Measurements from ENCODE around the gene CD2BP2. TPM values are rescaled to one million over a fixed set of nuclear protein-coding genes. Genes with fewer than 3 reads are reported as not detected.

The CD2BP2 gene
- total and polyA plus RNA-seq, 2 of the 13 experiments (the other 11 are each of a cell fraction or from before 2014, with no cell fraction given), result 24.9 to 54.6 TPM

DNA sequence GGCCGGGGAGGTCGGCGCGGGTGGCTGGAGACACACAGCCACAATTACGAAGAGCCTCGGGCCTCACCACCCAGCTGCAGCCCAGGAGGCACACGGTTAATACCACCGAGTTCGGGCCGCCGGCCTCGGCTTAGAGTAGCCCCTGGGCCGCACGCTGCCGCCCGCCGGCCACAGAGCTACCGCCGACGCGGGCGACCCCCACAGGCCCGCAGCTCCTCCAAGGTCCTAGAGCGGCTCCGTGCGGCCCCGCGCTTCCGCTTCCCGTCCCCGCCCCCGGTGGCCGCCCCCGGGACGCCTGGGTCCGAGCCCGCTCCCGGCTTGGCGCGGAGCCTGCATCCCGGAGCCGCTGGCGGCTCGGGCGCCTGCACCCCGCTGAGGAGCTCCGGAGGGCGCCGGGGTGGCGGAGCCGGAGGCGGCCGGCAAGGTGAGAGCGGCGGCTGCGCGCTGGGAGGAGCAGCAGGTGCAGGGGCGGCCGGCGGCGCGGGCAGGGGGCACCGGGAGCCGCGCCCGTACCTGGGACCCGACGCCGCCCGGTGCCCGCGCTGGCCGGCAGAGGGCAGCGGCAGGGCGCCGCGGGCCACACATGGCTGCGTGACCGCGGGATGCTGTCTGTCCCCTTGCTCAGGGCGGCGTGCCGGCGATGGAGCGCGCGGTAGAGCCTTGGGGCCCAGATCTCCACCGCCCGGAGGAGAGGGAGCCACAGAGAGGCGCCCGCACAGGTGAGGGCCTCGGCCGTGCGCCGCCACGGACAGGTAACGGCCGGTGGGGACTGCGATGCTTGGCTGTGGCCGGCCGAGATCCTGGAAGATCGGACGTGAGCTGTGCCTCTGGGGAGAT, 40.3 kb upstream of the CD2BP2 start, which contains the start of gene ZNF48 (continued):
- TF ChIP-seq, protein P1, sequence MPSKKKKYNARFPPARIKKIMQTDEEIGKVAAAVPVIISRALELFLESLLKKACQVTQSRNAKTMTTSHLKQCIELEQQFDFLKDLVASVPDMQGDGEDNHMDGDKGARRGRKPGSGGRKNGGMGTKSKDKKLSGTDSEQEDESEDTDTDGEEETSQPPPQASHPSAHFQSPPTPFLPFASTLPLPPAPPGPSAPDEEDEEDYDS (CRISPR knock-in tag; IDR thresholded peaks at IDR 0.05), result no peak; the same call in 1 of the 2 replicates
- no peak for TF ChIP-seq RBAK (CRISPR knock-in tag; IDR thresholded peaks at IDR 0.05)
- TF ChIP-seq, protein P2, sequence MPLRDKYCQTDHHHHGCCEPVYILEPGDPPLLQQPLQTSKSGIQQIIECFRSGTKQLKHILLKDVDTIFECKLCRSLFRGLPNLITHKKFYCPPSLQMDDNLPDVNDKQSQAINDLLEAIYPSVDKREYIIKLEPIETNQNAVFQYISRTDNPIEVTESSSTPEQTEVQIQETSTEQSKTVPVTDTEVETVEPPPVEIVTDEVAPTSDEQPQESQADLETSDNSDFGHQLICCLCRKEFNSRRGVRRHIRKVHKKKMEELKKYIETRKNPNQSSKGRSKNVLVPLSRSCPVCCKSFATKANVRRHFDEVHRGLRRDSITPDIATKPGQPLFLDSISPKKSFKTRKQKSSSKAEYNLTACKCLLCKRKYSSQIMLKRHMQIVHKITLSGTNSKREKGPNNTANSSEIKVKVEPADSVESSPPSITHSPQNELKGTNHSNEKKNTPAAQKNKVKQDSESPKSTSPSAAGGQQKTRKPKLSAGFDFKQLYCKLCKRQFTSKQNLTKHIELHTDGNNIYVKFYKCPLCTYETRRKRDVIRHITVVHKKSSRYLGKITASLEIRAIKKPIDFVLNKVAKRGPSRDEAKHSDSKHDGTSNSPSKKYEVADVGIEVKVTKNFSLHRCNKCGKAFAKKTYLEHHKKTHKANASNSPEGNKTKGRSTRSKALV (CRISPR knock-in tag; IDR thresholded peaks at IDR 0.05), result peak; percentile 69; the same call in 1 of the 2 replicates
- TF ChIP-seq, protein P3, sequence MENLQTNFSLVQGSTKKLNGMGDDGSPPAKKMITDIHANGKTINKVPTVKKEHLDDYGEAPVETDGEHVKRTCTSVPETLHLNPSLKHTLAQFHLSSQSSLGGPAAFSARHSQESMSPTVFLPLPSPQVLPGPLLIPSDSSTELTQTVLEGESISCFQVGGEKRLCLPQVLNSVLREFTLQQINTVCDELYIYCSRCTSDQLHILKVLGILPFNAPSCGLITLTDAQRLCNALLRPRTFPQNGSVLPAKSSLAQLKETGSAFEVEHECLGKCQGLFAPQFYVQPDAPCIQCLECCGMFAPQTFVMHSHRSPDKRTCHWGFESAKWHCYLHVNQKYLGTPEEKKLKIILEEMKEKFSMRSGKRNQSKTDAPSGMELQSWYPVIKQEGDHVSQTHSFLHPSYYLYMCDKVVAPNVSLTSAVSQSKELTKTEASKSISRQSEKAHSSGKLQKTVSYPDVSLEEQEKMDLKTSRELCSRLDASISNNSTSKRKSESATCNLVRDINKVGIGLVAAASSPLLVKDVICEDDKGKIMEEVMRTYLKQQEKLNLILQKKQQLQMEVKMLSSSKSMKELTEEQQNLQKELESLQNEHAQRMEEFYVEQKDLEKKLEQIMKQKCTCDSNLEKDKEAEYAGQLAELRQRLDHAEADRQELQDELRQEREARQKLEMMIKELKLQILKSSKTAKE (CRISPR knock-in tag; IDR thresholded peaks at IDR 0.05; ENCODE audit: borderline replicate concordance), result no peak; the same call in 1 of the 2 replicates
- no peak for TF ChIP-seq RFX1 (IDR thresholded peaks at IDR 0.05)
- 0 out of 2 replicates have a peak, but pooled peaks have one; percentile 40 for TF ChIP-seq ZIK1 (CRISPR knock-in tag; IDR thresholded peaks at IDR 0.05; ENCODE audit: borderline replicate concordance, low read depth)
- no peak for TF ChIP-seq ZFP36 (IDR thresholded peaks at IDR 0.05; ENCODE audit: borderline replicate concordance, low read depth, low read length, partially characterized antibody)
- TF ChIP-seq MYC (CRISPR knock-in tag; IDR thresholded peaks at IDR 0.05; ENCODE audit: borderline replicate concordance), result peak; percentile 94
- TF ChIP-seq, protein P4, sequence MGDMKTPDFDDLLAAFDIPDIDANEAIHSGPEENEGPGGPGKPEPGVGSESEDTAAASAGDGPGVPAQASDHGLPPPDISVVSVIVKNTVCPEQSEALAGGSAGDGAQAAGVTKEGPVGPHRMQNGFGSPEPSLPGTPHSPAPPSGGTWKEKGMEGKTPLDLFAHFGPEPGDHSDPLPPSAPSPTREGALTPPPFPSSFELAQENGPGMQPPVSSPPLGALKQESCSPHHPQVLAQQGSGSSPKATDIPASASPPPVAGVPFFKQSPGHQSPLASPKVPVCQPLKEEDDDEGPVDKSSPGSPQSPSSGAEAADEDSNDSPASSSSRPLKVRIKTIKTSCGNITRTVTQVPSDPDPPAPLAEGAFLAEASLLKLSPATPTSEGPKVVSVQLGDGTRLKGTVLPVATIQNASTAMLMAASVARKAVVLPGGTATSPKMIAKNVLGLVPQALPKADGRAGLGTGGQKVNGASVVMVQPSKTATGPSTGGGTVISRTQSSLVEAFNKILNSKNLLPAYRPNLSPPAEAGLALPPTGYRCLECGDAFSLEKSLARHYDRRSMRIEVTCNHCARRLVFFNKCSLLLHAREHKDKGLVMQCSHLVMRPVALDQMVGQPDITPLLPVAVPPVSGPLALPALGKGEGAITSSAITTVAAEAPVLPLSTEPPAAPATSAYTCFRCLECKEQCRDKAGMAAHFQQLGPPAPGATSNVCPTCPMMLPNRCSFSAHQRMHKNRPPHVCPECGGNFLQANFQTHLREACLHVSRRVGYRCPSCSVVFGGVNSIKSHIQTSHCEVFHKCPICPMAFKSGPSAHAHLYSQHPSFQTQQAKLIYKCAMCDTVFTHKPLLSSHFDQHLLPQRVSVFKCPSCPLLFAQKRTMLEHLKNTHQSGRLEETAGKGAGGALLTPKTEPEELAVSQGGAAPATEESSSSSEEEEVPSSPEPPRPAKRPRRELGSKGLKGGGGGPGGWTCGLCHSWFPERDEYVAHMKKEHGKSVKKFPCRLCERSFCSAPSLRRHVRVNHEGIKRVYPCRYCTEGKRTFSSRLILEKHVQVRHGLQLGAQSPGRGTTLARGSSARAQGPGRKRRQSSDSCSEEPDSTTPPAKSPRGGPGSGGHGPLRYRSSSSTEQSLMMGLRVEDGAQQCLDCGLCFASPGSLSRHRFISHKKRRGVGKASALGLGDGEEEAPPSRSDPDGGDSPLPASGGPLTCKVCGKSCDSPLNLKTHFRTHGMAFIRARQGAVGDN (CRISPR knock-in tag; IDR thresholded peaks at IDR 0.05), result peak; percentile 87
- TF ChIP-seq, protein P5, sequence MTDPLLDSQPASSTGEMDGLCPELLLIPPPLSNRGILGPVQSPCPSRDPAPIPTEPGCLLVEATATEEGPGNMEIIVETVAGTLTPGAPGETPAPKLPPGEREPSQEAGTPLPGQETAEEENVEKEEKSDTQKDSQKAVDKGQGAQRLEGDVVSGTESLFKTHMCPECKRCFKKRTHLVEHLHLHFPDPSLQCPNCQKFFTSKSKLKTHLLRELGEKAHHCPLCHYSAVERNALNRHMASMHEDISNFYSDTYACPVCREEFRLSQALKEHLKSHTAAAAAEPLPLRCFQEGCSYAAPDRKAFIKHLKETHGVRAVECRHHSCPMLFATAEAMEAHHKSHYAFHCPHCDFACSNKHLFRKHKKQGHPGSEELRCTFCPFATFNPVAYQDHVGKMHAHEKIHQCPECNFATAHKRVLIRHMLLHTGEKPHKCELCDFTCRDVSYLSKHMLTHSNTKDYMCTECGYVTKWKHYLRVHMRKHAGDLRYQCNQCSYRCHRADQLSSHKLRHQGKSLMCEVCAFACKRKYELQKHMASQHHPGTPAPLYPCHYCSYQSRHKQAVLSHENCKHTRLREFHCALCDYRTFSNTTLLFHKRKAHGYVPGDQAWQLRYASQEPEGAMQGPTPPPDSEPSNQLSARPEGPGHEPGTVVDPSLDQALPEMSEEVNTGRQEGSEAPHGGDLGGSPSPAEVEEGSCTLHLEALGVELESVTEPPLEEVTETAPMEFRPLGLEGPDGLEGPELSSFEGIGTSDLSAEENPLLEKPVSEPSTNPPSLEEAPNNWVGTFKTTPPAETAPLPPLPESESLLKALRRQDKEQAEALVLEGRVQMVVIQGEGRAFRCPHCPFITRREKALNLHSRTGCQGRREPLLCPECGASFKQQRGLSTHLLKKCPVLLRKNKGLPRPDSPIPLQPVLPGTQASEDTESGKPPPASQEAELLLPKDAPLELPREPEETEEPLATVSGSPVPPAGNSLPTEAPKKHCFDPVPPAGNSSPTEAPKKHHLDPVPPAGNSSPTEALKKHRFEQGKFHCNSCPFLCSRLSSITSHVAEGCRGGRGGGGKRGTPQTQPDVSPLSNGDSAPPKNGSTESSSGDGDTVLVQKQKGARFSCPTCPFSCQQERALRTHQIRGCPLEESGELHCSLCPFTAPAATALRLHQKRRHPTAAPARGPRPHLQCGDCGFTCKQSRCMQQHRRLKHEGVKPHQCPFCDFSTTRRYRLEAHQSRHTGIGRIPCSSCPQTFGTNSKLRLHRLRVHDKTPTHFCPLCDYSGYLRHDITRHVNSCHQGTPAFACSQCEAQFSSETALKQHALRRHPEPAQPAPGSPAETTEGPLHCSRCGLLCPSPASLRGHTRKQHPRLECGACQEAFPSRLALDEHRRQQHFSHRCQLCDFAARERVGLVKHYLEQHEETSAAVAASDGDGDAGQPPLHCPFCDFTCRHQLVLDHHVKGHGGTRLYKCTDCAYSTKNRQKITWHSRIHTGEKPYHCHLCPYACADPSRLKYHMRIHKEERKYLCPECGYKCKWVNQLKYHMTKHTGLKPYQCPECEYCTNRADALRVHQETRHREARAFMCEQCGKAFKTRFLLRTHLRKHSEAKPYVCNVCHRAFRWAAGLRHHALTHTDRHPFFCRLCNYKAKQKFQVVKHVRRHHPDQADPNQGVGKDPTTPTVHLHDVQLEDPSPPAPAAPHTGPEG (CRISPR knock-in tag; IDR thresholded peaks at IDR 0.05), result peak; percentile 41; the same call in 1 of the 2 replicates
- no peak for TF ChIP-seq MYNN (CRISPR knock-in tag; IDR thresholded peaks at IDR 0.05; ENCODE audit: low read depth)
- TF ChIP-seq CBX5 (CRISPR knock-in tag; IDR thresholded peaks at IDR 0.05; ENCODE audit: borderline replicate concordance), result peak; percentile 69; the same call in 1 of the 2 replicates
